K562 (cell line): ENCODE measurements around the gene IRGM. TPM values are rescaled to one million over a fixed set of nuclear protein-coding genes. Genes with fewer than 3 reads are reported as not detected.

Experiments used
- ATF1 ChIP-seq, 2 experiments: fragments of 450-650 bp in 1 of 2; IDR thresholded peaks; 2 replicates each; pipeline ENCODE4 v1.6.1; 2016; ENCODE audit warnings: missing compliant biosample characterization in 1 of 2, missing genetic modification characterization in 1 of 2
- ATF7 ChIP-seq: fragments of 450-650 bp; IDR thresholded peaks from 2 replicates; pipeline ENCODE4 v1.7.1; 2014; ENCODE audit warnings: mild to moderate bottlenecking, moderate library complexity
- BHLHE40 ChIP-seq: IDR thresholded peaks from 2 replicates; pipeline ENCODE4 v1.6.1; 2011; ENCODE audit warnings: low read length, improper control_type of control experiment
- CTBP1 ChIP-seq: fragments of 450-650 bp; IDR thresholded peaks from 2 replicates; pipeline ENCODE4 v1.6.1; 2016; ENCODE audit warnings: borderline replicate concordance
- RAD21 ChIP-seq, 2 experiments: fragments of 250-450 bp in 1 of 2; fragments of 450-650 bp in 1 of 2; sonication (Bioruptor Pico) in 1 of 2; formaldehyde crosslinking in 1 of 2; IDR thresholded peaks in 1 of 2; conservative IDR thresholded peaks in 1 of 2; 2 replicates each; pipeline versions ENCODE4 v1.4.0 to v1.8.0; 2020 to 2022; ENCODE audit warnings: mild to moderate bottlenecking in 2 of 2, moderate library complexity in 1 of 2
- RB1 ChIP-seq: fragments of 450-650 bp; IDR thresholded peaks from 2 replicates; pipeline ENCODE4 v1.6.1; 2017; ENCODE audit warnings: low read depth, mild to moderate bottlenecking
- SMARCA5 ChIP-seq: fragments of 450-650 bp; IDR thresholded peaks from 2 replicates; pipeline ENCODE4 v1.6.1; 2016
- polyA plus RNA-seq, 8 experiments: library from polyadenylated mRNA; depleted of rRNA in 4 of 8; stranded (reverse) in 5 of 8; unstranded in 3 of 8; fragments of >200 nt; fragmentation: Nextera tagmentation in 2 of 8; fragmentation: Illumina TruSeq in 1 of 8; extraction: Ambion mirVana in 2 of 8; extraction: Trizol in 1 of 8; gene quantifications; 2 replicates each; pipeline versions ENCODE4 v1.2.1 to v1.2.3, GENCODE V29; 2011 to 2014; ENCODE audit warnings: inconsistent platforms in 1 of 8, missing spikeins in 1 of 8
- total RNA-seq, 7 experiments: library from RNA; depleted of rRNA in 6 of 7; stranded (reverse); fragments of >200 nt in 6 of 7; fragmentation: Illumina TruSeq in 2 of 7; extraction: Trizol in 2 of 7; gene quantifications; 2 replicates each; pipeline versions ENCODE4 v1.2.1 to v1.2.3, GENCODE V29; 2011 to 2021; ENCODE audit warnings: low replicate concordance in 1 of 7
- TF ChIP-seq, protein P1 (sequence below), 2 experiments: fragments of 450-650 bp; IDR thresholded peaks; 2 replicates each; pipeline ENCODE4 v1.6.1; 2018; ENCODE audit warnings: mild to moderate bottlenecking in 2 of 2, low read depth in 1 of 2; ENCODE audit not compliant: partially characterized antibody in 2 of 2
- TF ChIP-seq, protein P2 (sequence below): sonication (generic); IDR thresholded peaks from 2 replicates; pipeline ENCODE4 v1.6.1; 2016
- TF ChIP-seq, protein P3 (sequence below): fragments of 450-650 bp; formaldehyde crosslinking; IDR thresholded peaks from 2 replicates; pipeline ENCODE4 v1.4.0; 2020; ENCODE audit warnings: mild to moderate bottlenecking, moderate library complexity

The IRGM gene
- total and polyA plus RNA-seq, 9 of the 15 experiments (the other 6 are each of a cell fraction or from before 2014, with no cell fraction given), result 0.09 to 0.22 (median 0.15) TPM; not detected in 6

DNA sequence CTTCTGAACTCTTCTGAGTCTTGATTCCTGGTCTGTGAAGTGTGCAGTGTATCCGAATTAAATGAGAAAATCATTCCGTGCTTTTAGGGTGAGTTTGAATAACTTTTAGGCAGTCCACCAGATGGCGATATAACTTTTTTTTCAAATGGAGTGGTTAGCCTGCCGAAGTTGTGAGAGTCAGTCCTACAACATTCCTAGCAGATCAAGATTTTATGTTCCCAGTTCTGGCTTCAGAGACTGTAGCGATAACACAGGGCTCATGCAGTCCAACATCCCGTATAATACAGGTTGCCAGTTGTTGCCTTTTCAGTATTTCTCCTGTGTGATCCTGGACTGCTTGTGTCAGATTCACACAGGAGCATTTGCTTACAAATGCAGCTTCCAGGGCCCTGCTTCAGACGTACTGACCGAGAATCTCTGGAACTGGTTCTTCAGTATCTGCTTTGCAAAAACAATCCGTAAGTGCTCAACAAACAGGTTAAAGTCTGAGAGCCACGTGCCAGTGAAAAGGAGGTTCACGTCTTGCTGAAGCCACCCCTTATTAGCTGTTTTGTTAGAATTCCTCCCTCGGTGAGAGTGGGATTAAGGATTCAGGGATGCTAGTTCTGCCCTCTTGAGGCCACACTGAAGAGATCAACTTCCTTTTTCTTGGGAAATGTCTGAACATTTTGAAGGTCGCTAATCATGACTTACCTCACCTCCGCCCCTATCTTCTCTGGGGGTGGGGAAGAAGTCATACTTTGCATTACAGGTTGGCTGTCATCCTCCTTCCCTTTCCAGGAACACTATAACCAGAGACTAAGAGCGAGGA, 45.0 kb upstream of the IRGM start (continued):
- TF ChIP-seq RB1, result 0 out of 2 replicates have a peak, but pooled peaks have one; percentile 22
- TF ChIP-seq BHLHE40, result 0 out of 2 replicates have a peak, but pooled peaks have one; percentile 5
- peak; percentile 66 for TF ChIP-seq ATF7
- 0 out of 2 replicates have a peak, but pooled peaks have one; percentile 29 for TF ChIP-seq SMARCA5
- TF ChIP-seq, protein P1, sequence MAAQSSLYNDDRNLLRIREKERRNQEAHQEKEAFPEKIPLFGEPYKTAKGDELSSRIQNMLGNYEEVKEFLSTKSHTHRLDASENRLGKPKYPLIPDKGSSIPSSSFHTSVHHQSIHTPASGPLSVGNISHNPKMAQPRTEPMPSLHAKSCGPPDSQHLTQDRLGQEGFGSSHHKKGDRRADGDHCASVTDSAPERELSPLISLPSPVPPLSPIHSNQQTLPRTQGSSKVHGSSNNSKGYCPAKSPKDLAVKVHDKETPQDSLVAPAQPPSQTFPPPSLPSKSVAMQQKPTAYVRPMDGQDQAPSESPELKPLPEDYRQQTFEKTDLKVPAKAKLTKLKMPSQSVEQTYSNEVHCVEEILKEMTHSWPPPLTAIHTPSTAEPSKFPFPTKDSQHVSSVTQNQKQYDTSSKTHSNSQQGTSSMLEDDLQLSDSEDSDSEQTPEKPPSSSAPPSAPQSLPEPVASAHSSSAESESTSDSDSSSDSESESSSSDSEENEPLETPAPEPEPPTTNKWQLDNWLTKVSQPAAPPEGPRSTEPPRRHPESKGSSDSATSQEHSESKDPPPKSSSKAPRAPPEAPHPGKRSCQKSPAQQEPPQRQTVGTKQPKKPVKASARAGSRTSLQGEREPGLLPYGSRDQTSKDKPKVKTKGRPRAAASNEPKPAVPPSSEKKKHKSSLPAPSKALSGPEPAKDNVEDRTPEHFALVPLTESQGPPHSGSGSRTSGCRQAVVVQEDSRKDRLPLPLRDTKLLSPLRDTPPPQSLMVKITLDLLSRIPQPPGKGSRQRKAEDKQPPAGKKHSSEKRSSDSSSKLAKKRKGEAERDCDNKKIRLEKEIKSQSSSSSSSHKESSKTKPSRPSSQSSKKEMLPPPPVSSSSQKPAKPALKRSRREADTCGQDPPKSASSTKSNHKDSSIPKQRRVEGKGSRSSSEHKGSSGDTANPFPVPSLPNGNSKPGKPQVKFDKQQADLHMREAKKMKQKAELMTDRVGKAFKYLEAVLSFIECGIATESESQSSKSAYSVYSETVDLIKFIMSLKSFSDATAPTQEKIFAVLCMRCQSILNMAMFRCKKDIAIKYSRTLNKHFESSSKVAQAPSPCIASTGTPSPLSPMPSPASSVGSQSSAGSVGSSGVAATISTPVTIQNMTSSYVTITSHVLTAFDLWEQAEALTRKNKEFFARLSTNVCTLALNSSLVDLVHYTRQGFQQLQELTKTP (IDR thresholded peaks at IDR 0.05; ENCODE audit: low read depth in 1 of 2, partially characterized antibody in 2 of 2), result peak; percentile 47 to 93
- TF ChIP-seq, protein P2, sequence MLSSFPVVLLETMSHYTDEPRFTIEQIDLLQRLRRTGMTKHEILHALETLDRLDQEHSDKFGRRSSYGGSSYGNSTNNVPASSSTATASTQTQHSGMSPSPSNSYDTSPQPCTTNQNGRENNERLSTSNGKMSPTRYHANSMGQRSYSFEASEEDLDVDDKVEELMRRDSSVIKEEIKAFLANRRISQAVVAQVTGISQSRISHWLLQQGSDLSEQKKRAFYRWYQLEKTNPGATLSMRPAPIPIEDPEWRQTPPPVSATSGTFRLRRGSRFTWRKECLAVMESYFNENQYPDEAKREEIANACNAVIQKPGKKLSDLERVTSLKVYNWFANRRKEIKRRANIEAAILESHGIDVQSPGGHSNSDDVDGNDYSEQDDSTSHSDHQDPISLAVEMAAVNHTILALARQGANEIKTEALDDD, result 0 out of 2 replicates have a peak, but pooled peaks have one; percentile 36
- peak; percentile 17 to 64; a peak in 3 of 4 replicates for TF ChIP-seq RAD21 (CRISPR knock-in tag; conservative IDR thresholded peaks at IDR 0.05 in 1 of 2, IDR thresholded peaks at IDR 0.05 in 1 of 2)
- TF ChIP-seq ATF1 (CRISPR knock-in tag; IDR thresholded peaks at IDR 0.05), result no peak
- peak; percentile 67 for TF ChIP-seq ATF1 (tag; IDR thresholded peaks at IDR 0.05)
- peak; percentile 82 for TF ChIP-seq CTBP1
- TF ChIP-seq, protein P3, sequence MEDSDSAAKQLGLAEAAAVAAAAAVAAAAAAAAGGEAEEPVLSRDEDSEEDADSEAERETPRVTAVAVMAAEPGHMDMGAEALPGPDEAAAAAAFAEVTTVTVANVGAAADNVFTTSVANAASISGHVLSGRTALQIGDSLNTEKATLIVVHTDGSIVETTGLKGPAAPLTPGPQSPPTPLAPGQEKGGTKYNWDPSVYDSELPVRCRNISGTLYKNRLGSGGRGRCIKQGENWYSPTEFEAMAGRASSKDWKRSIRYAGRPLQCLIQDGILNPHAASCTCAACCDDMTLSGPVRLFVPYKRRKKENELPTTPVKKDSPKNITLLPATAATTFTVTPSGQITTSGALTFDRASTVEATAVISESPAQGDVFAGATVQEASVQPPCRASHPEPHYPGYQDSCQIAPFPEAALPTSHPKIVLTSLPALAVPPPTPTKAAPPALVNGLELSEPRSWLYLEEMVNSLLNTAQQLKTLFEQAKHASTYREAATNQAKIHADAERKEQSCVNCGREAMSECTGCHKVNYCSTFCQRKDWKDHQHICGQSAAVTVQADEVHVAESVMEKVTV (CRISPR knock-in tag), result peak; percentile 13; the same call in 1 of the 2 replicates
